DOHH2 (cell line): ENCODE results near the gene SLC37A1.
A peak's percentile ranks its signal among the peaks of the same experiment; 100 is the strongest.

Experiments
- H3F3A ChIP-seq: fragments of 200-600 bp; sonication (generic), shearing (Covaris generic); 2 replicates; pipeline ENCODE4 v1.6.0; 2016; ENCODE audit warnings: antibody characterized with exemption, mild to moderate bottlenecking; ENCODE audit not compliant: control insufficient read depth, insufficient read depth
- H3K27ac ChIP-seq: fragments of 200-600 bp; sonication (generic); 2 replicates; pipeline ENCODE4 v1.5.1; 2014; ENCODE audit warnings: low read depth, mild to moderate bottlenecking, low read length, moderate library complexity
- H3K27me3 ChIP-seq: fragments of 200-600 bp; sonication (generic); 2 replicates; pipeline ENCODE4 v1.6.1; 2014; ENCODE audit warnings: mild to moderate bottlenecking, low read length, mixed read lengths; ENCODE audit not compliant: control insufficient read depth
- H3K36me3 ChIP-seq: fragments of 200-600 bp; sonication (generic); 2 replicates; pipeline ENCODE4 v1.6.1; 2014; ENCODE audit warnings: mild to moderate bottlenecking, low read length, moderate library complexity, mixed read lengths; ENCODE audit not compliant: control insufficient read depth
- H3K4me1 ChIP-seq: fragments of 200-600 bp; sonication (generic); 2 replicates; pipeline ENCODE4 v1.6.1; 2014; ENCODE audit warnings: mild to moderate bottlenecking, low read length, mixed read lengths; ENCODE audit not compliant: control insufficient read depth
- H3K4me2 ChIP-seq: fragments of 200-600 bp; sonication (generic); 2 replicates; pipeline ENCODE4 v1.6.0; 2014; ENCODE audit warnings: mild to moderate bottlenecking, low read length, moderate library complexity
- H3K4me3 ChIP-seq: fragments of 200-600 bp; sonication (generic); 2 replicates; pipeline ENCODE4 v1.5.1; 2014; ENCODE audit warnings: mild to moderate bottlenecking, low read length, mixed read lengths
- H3K79me2 ChIP-seq: fragments of 200-600 bp; sonication (generic); 2 replicates; pipeline ENCODE4 v1.6.1; 2014; ENCODE audit warnings: mild to moderate bottlenecking, low read length, mixed read lengths; ENCODE audit not compliant: control insufficient read depth
- H3K9me2 ChIP-seq: fragments of 200-600 bp; sonication (generic); replicated peaks from 2 replicates; pipeline ENCODE4 v1.6.1; 2014; ENCODE audit warnings: mild to moderate bottlenecking, low read length, mixed read lengths; ENCODE audit not compliant: control insufficient read depth
- H3K9me3 ChIP-seq: fragments of 200-600 bp; sonication (generic); 2 replicates; pipeline ENCODE4 v1.6.1; 2014; ENCODE audit warnings: antibody characterized with exemption, low read length, mixed read lengths; ENCODE audit not compliant: control insufficient read depth, insufficient read depth
- H4K20me1 ChIP-seq: fragments of 200-600 bp; sonication (generic); 2 replicates; pipeline ENCODE4 v1.6.0; 2014; ENCODE audit warnings: low read depth, mild to moderate bottlenecking, antibody characterized with exemption, low read length, moderate library complexity; ENCODE audit not compliant: control insufficient read depth, insufficient read depth
- EZH2phosphoT487 ChIP-seq: fragments of 200-600 bp; sonication (generic); IDR thresholded peaks from 2 replicates; pipeline ENCODE4 v1.6.1; 2017; ENCODE audit warnings: borderline replicate concordance, mild to moderate bottlenecking, antibody characterized with exemption, low read length, moderate library complexity, mixed read lengths
- TF ChIP-seq, protein P1 (sequence below): fragments of 200-600 bp; sonication (generic); IDR thresholded peaks from one replicate; pipeline ENCODE4 v1.5.1; 2014; ENCODE audit warnings: antibody characterized with exemption, mild to moderate bottlenecking, low read depth, low read length; ENCODE audit not compliant: poor library complexity, severe bottlenecking

Gene SLC37A1

DNA sequence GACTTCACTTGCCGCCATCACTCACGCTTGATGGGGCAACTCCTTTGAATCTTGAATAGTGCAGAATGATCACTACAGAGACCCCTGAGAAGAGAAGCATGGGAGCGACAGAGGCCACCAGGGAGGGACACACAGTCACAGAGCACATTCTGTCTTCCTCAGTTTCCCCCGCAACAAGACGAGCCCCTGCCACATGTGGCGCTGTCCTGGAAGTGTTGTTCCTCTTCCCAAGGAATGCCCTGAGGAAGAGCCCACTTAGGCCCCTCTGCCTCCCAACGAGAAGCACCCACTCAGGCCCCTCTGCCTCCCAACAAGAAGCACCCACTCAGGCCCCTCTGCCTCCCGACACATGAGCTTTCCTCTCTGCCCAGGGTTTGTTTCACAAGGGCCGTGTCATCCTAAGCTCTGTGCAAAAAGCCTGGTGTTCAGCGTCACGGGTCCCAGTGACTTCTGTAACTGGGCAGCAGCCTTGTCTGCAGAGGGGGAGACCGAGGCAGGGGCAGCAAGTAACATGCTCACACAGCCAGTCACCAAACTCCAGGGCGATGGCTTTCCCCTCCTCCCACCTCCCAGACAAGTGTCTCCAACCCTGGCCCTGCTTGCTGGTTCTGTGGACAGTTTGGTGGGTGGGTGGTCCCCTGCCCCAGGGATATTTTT is 19.8 kb downstream of the SLC37A1 start:
- H3K9me3 ChIP-seq = no peaks in the 10 kb centered on the region
- TF ChIP-seq, protein P1, sequence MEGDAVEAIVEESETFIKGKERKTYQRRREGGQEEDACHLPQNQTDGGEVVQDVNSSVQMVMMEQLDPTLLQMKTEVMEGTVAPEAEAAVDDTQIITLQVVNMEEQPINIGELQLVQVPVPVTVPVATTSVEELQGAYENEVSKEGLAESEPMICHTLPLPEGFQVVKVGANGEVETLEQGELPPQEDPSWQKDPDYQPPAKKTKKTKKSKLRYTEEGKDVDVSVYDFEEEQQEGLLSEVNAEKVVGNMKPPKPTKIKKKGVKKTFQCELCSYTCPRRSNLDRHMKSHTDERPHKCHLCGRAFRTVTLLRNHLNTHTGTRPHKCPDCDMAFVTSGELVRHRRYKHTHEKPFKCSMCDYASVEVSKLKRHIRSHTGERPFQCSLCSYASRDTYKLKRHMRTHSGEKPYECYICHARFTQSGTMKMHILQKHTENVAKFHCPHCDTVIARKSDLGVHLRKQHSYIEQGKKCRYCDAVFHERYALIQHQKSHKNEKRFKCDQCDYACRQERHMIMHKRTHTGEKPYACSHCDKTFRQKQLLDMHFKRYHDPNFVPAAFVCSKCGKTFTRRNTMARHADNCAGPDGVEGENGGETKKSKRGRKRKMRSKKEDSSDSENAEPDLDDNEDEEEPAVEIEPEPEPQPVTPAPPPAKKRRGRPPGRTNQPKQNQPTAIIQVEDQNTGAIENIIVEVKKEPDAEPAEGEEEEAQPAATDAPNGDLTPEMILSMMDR = no peak
- TF ChIP-seq EZH2phosphoT487 = no peak
- H3K79me2 ChIP-seq = peaks cover 64% of the 10 kb centered on the region
- H3F3A ChIP-seq = peaks cover 59% of the 10 kb centered on the region
- peak overlapping the region; percentile 95 for H3K4me2 ChIP-seq
- no peaks in the 10 kb centered on the region for H3K27me3 ChIP-seq
- H3K9me2 ChIP-seq = no peaks in the 10 kb centered on the region
- peaks cover 85% of the 10 kb centered on the region for H3K36me3 ChIP-seq
- peak overlapping the region; percentile 81 for H3K4me3 ChIP-seq
- peak overlapping the region; percentile 99 for H3K27ac ChIP-seq
- H3K4me1 ChIP-seq = peaks cover 93% of the 10 kb centered on the region
- peaks cover 12% of the 10 kb centered on the region for H4K20me1 ChIP-seq

DNA sequence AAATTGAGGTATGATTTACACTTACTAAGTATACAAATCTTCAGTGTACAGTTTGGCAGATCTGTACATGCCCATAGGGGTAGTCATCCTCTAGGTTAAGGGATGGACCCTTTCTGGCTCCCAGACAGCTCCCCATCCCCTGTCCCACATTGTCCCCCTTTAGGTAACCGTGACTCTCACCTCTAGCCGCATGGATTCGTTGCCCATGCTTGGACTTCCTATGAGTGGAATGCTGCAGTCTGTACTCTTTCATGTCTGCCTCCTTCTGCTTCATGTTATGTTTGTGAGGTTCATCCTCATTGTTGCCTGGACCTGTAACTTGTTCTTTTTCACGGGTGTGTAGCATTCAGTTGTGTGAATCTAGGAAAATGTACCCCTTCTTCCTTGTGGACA is 20.3 kb downstream of the SLC37A1 start:
- H3K27me3 ChIP-seq = no peaks in the 10 kb centered on the region
- H4K20me1 ChIP-seq = peaks cover 12% of the 10 kb centered on the region
- peaks cover 93% of the 10 kb centered on the region for H3K4me1 ChIP-seq
- H3K9me2 ChIP-seq = no peaks in the 10 kb centered on the region
- H3K4me2 ChIP-seq = peak overlapping the region; percentile 95
- peak overlapping the region; percentile 99 for H3K27ac ChIP-seq
- TF ChIP-seq, protein P1 = no peak
- TF ChIP-seq EZH2phosphoT487 = no peak
- H3K4me3 ChIP-seq = peak overlapping the region; percentile 81
- H3K9me3 ChIP-seq = no peaks in the 10 kb centered on the region
- peaks cover 59% of the 10 kb centered on the region for H3K79me2 ChIP-seq
- peaks cover 84% of the 10 kb centered on the region for H3K36me3 ChIP-seq
- H3F3A ChIP-seq = peaks cover 58% of the 10 kb centered on the region

DNA sequence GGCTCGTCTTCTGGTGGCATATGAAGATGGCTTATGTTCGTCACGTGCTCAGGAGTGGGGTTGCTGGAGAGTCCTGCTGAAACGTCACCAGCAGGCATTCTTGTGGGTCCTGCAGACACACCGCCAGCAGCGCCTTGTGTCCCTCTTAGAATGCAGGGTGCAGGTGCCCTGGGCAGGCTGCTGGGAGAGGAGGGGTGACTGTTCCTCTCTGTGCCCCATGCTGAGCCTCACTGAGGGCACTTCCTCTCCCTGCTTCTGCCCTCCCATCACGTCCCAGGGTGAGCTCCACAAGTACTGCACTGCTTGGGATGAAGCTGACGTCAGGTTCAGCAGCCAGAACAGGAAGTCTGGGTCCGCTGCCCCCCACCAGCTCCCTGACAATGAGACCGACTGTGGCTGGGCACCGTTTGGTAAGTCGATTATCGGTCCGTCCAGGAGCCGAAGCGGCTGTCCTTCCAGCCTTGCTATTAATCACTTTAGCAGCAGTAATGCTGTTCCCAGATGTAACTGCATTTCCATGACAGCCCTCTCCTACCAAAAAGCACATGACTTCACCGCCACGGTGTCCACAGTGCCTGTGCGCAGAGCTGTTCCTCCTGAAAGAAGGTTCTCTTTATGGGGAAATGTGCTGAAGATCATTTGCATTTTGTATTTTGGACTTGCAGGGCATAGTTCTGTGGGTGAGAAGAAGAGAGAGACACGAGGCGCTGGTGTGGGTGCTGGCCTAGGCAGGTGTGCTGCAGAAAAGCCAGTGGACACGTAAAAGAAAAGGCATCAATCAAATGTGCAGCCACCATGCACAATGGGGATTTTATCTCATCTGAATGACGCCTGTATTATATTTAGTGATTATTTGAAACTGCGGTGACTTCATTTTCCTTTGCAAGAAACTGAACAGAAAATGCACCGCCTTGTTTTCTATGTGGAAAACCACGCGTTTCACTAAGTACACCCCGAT is 21.0 kb downstream of the SLC37A1 start:
- peaks cover 84% of the 10 kb centered on the region for H3K36me3 ChIP-seq
- H3K4me3 ChIP-seq = peak overlapping the region; percentile 81
- H3F3A ChIP-seq = peaks cover 54% of the 10 kb centered on the region
- peaks cover 11% of the 10 kb centered on the region for H4K20me1 ChIP-seq
- H3K9me3 ChIP-seq = no peaks in the 10 kb centered on the region
- peaks cover 52% of the 10 kb centered on the region for H3K79me2 ChIP-seq
- peak overlapping the region; percentile 99 for H3K27ac ChIP-seq
- no peaks in the 10 kb centered on the region for H3K27me3 ChIP-seq
- peaks cover 92% of the 10 kb centered on the region for H3K4me1 ChIP-seq
- peak overlapping the region; percentile 95 for H3K4me2 ChIP-seq
- TF ChIP-seq, protein P1 = peak; percentile 11
- TF ChIP-seq EZH2phosphoT487 = no peak
- H3K9me2 ChIP-seq = no peaks in the 10 kb centered on the region
